ENCODE data around the gene KCTD15. TPM values are rescaled to one million over a fixed set of nuclear protein-coding genes. Genes with fewer than 3 reads are reported as not detected.
A peak's percentile ranks its signal among the peaks of the same experiment; 100 is the strongest.

The KCTD15 gene
- total and polyA plus RNA-seq, 10 donors: 7.6 to 31.8 (median 19.2) TPM

DNA sequence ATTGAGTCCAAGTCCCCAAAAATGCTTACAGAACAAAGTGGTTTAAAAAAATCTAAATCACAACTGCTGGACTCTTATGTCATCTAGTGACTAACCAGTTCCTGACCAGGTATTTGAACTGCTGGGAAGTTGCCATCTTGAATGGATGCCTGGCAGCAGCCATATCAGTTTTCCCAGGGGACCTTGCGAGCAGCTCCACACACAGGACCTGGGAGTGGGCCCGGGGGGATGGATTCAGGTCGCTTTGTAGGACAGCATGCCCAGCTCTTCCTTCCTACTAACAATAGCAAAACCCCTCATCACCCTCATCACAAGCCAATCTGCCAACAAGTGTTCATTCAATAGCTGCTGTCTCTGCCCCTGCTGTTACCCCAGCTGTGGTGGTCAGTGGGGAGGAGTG, 65.3 kb downstream of the KCTD15 start:
- Histone ChIP-seq H3K9me3 (no peaks in the 10 kb centered on the region), H3K4me1 (no peaks in the 10 kb centered on the region), H3K27ac (no peak overlapping the region), H3K36me3 (no peaks in the 10 kb centered on the region), H3K4me3 (no peak overlapping the region), H3K27me3 (replicated peaks in 1 of 7) (no peaks in the 10 kb centered on the region)
- TF ChIP-seq POLR2A (IDR thresholded peaks at IDR 0.05) (no peak), POLR2AphosphoS5 (IDR thresholded peaks at IDR 0.05) (no peak)
- TF ChIP-seq, protein P1, sequence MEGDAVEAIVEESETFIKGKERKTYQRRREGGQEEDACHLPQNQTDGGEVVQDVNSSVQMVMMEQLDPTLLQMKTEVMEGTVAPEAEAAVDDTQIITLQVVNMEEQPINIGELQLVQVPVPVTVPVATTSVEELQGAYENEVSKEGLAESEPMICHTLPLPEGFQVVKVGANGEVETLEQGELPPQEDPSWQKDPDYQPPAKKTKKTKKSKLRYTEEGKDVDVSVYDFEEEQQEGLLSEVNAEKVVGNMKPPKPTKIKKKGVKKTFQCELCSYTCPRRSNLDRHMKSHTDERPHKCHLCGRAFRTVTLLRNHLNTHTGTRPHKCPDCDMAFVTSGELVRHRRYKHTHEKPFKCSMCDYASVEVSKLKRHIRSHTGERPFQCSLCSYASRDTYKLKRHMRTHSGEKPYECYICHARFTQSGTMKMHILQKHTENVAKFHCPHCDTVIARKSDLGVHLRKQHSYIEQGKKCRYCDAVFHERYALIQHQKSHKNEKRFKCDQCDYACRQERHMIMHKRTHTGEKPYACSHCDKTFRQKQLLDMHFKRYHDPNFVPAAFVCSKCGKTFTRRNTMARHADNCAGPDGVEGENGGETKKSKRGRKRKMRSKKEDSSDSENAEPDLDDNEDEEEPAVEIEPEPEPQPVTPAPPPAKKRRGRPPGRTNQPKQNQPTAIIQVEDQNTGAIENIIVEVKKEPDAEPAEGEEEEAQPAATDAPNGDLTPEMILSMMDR (IDR thresholded peaks at IDR 0.05 in 8 of 11, conservative IDR thresholded peaks at IDR 0.05 in 3 of 11): no peak
- 70 to 96% (median 92%) methylated on average over 3 of the region's 3 CpGs for WGBS, 5 donors
- DNase-seq: peak; percentile 62
- intact Hi-C loops (cut with DNase I; ENCODE audit: low total_unique reads): no loop called here

DNA sequence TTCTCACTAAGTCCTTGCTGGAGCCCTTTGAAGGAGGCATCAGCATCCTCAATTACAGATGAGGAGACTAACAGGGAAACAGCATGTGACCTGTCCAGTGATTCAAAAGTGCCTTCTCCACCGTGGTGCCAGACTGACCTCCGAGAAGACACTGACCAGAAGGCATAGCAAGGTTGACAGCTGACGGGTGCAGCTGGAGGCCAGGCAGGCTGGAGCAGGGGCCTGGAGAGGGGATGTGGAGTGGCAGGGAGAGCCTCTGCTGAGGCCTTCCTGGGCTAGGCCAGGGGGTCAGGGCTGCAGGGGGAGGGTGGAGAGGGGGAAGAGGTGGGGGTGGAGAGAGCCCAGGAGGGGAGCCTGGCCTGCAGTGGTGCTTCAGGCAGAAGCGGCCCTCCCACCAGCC, 66.3 kb downstream of the KCTD15 start:
- H3K4me1 ChIP-seq: peaks cover 0 to 2% (median 0%) of the 10 kb centered on the region in 6 donors
- TF ChIP-seq, protein P1 (IDR thresholded peaks at IDR 0.05 in 8 of 11, conservative IDR thresholded peaks at IDR 0.05 in 3 of 11): no peak
- TF ChIP-seq POLR2A (IDR thresholded peaks at IDR 0.05) (no peak), POLR2AphosphoS5 (IDR thresholded peaks at IDR 0.05) (no peak)
- 71 to 83% (median 79%) methylated on average over 4 of the region's 4 CpGs for WGBS, 5 donors
- DNase-seq: peak; percentile 44
- no peak overlapping the region for H3K27ac ChIP-seq
- no peaks in the 10 kb centered on the region for H3K9me3 ChIP-seq
- intact Hi-C loops (cut with DNase I; ENCODE audit: low total_unique reads): no loop called here
- H3K27me3 ChIP-seq (replicated peaks in 1 of 7): no peaks in the 10 kb centered on the region
- H3K36me3 ChIP-seq: no peaks in the 10 kb centered on the region
- no peak overlapping the region for H3K4me3 ChIP-seq

DNA sequence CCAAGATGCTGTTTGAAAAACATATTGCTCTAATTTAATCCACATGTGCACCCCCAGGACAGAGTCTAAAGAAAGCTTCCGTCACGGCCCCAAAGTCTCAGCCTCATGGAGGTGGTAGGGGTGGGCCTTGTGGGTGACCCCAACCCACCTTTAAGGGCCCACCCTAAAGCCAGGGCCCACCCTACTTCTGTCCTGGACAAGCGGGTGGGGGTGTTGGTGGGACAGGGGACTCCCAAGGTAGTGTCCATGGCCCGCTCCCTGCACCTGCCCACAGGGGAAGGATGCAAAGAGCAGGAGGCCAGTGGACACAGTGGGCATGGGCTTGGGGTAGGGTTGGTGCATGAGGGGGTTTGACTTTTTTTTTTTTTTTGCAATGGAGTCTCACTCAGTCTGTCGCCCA, 66.8 kb downstream of the KCTD15 start:
- intact Hi-C loops (cut with DNase I; ENCODE audit: low total_unique reads): no loop called here
- Histone ChIP-seq H3K27me3 (replicated peaks in 1 of 7) (peaks cover 0 to under 1% (median 0%) of the 10 kb centered on the region in 7 donors), H3K9me3 (no peaks in the 10 kb centered on the region), H3K27ac (no peak overlapping the region), H3K4me3 (no peak overlapping the region), H3K4me1 (peaks cover 0 to 7% (median 1%) of the 10 kb centered on the region in 6 donors), H3K36me3 (no peaks in the 10 kb centered on the region)
- TF ChIP-seq POLR2AphosphoS5 (IDR thresholded peaks at IDR 0.05) (no peak), POLR2A (IDR thresholded peaks at IDR 0.05) (no peak)
- TF ChIP-seq, protein P1 (IDR thresholded peaks at IDR 0.05 in 8 of 11, conservative IDR thresholded peaks at IDR 0.05 in 3 of 11): no peak
- WGBS, 5 donors: 90 to 95% (median 93%) methylated on average over 5 of the region's 5 CpGs
- DNase-seq: peak; percentile 51

DNA sequence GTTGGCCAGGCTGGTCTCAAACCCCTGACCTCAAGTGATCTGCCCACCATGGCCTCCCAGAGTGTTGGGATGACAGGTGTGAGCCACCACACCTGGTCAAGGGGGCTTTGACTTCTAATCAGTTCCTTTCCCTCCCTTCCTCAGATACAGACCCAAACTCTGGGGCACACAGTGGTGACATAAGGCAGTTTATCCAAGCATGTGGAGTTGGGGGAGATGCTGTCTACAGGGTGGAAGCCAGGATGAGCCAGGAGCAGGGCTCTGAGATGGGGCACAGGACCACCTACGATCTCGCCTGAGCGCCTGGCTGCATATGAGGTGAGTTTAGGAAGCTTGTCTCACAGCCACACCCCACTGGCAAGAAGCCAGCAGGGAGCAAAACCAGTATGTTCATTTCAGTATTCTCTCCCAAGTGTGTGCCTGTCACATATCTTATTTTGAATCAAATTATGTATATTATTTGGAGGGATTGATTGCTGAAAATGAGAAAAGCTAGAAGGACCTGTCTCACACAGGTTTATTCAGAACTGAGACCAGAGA, 67.7 kb downstream of the KCTD15 start:
- Histone ChIP-seq H3K36me3 (no peaks in the 10 kb centered on the region), H3K27me3 (replicated peaks in 1 of 7) (peaks cover 0 to 9% (median 0%) of the 10 kb centered on the region in 7 donors), H3K9me3 (no peaks in the 10 kb centered on the region), H3K4me3 (no peak overlapping the region), H3K4me1 (peaks cover 0 to 16% (median 6%) of the 10 kb centered on the region in 6 donors), H3K27ac (no peak overlapping the region)
- TF ChIP-seq, protein P1 (IDR thresholded peaks at IDR 0.05 in 8 of 11, conservative IDR thresholded peaks at IDR 0.05 in 3 of 11): no peak
- no peak for TF ChIP-seq POLR2AphosphoS5 (IDR thresholded peaks at IDR 0.05)
- intact Hi-C loops (cut with DNase I; ENCODE audit: low total_unique reads): no loop called here
- 58 to 97% (median 82%) methylated on average over 3 of the region's 3 CpGs for WGBS, 5 donors
- peak; percentile 22 for DNase-seq
